HG03575 (cell line): ENCODE results near the gene MCM8.

ENCODE experiments used
- ATAC-seq: cut with Tn5 transposase; IDR thresholded peaks from one replicate; pipeline ENCODE4 v1.9.1; 2021; ENCODE audit not compliant: unreplicated experiment, insufficient number of reproducible peaks, low FRiP score; ENCODE audit errors: extremely low read depth

The MCM8 gene

DNA sequence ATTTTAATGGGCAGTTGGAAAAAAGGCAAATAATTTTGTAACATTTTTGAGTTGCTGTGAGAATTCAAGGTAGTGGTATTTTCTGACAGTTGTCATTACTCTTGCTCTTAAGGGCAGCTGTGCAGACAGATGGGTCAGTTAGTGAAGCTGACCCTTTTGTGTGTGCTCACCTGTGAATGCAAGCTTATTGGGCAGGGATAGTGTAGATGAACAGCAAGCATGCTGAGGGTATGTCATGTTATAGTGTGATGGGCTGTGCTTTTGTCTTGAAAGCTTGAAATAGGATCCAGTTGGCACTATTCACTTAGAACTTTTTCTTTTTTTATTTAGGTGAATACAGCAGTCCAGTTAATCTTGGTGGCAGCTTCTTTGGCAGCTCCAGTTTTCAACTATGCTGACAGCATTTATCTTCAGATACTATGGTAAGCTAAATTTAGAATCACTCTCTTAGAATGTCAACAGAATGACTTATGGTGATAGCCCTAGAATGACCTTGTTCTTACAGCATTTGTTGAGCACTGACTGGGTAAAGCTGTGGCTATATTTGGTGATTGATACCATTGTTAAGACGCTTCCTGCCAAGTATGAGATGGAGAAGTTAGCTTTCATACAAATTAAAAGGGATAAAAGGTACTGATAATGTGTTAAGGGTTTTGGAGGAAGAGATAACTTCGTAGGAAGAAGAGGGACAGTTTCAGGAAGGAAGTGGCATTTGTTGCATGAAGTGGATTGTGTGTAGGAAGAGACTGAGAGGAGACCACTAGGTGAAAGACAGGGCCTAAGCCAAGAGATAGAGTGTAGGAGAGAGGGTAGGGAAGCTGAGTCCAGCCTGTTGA lies 83.9 kb downstream of the MCM8 start:
- no peak for ATAC-seq

DNA sequence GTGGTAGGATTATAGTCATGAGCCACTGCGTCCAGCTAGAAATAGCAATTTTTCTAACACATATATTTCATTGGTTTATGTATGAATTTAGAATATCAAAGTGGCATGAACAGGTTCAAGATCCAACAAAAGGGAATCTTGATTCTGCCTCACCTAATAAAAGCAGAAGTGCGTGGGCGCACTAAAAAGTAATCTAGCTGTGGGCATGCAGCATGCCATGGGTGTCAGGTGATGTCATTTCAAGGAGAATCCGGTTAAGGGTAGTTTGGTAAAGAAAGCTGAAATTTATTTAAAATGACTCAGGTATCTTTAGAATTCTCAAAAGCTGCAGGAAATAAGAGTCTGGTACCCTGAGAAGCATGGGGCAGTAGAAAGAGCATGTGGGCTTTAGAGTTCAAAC lies 85.8 kb downstream of the MCM8 start:
- no peak for ATAC-seq

DNA sequence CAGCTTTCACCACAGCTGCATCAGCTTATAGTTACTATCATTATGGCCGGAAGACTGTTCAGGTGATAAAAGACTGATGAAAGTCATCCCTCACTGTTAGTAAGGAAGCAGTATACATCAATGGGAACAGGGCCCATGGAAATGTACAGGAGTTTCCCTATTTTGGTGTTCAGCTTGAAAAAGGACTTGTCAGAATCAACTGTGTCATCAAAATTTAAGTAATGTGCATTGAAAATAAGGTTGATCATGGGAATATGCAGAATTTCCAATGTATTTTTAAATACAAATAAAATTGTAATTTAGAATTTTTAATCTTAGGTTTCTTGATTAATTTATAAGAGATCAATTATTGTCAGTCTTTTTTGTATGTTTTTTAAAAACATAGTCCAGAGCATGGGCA lies 86.6 kb downstream of the MCM8 start:
- ATAC-seq: no peak

DNA sequence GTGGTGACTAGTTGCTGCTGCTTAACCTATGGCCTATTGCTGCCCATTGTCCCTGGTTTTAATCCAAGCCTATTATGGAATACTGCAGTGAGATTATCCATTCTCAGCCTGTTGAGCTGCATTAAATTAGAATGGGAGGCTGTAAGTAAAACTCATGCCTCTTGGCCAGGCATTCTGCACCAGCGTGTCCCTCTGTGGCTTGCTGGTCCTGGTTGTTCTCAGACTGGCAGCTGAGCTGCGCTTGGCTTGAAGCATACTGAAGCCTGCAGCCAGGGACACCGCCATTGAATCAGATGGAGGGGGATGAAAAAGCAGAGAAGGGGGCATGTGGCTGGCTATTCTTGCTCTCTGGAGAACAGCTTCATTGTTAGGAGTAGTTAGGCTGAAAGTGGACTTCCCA lies 87.8 kb downstream of the MCM8 start:
- no peak for ATAC-seq

DNA sequence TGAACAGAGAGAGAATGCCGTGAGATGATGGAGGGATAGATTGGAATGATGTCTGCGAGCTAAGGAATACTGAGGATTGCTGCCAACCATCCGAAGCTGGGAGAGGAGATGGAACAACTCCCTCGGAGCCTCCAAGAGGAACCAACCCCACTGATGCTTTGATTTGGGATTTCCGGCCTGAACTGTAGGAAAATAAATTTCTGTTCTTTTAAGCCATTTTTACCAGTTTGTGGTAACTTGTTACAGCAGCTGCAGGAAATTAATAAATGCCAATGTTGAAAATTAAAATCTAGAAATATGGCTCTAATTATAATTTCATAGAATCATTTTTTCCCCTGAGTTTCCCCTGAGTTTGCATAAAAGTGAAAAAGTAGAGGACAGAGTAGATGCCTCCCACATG lies 89.3 kb downstream of the MCM8 start:
- ATAC-seq: no peak

DNA sequence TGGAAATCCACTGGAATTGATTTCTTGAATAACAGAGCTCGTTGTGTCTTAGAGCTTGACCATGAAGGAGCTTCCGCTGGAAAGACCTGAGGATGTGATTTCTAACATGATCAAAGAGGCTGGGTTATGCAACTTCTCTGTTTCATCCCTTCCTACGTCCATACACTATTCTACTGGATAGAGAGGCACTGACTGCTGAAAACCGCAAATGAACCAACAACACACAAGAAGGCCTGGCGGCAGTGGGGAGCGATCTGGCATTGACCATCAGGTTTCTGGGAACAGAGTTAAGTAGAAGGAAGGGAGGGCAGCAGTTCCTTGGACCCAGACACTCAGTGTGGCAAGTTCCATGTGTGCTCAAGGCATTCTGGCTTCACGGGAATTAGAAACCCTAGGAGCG lies 90.1 kb downstream of the MCM8 start:
- no peak for ATAC-seq

DNA sequence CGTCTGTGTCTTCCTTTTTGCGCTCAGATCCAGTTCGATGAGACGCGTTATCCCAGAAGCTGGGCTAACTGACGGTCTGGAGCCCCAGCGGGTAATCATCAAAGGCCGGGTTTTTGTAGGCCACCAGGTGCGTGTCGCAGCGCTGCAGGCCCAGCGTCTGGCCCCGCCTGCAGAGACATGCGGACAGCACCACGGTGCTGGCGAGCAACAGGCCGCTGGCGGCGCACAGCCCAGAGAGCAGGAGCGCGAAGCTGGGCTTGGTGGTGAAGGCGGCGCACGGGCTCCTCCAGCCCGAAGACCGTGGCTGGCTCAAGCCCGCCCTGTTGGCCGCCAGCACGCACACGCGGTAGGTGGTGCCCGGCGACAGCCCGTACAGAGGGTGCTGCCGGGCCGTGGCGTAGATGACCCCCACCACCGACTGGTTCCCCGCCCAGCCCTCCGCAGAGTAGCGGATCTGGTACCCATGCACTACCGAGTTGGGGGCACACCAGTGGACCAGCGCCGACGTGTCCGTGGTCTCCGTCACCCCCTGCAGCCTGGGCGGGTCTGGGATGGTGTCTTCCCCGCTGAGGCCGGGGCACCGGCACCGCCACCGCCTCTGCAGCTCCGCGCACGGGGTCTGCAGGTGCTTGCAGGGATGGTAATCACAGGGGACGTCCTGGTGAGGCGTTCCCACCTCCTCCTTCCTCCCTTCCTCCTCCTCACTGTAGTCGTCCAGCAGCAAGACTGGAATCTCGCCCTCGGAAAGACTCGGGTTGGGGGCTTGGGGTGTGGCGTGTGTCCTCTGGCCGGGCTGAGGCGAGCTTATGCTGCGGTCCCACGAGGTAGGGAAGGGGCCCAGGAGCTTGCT lies 90.7 kb downstream of the MCM8 start:
- no peak for ATAC-seq

DNA sequence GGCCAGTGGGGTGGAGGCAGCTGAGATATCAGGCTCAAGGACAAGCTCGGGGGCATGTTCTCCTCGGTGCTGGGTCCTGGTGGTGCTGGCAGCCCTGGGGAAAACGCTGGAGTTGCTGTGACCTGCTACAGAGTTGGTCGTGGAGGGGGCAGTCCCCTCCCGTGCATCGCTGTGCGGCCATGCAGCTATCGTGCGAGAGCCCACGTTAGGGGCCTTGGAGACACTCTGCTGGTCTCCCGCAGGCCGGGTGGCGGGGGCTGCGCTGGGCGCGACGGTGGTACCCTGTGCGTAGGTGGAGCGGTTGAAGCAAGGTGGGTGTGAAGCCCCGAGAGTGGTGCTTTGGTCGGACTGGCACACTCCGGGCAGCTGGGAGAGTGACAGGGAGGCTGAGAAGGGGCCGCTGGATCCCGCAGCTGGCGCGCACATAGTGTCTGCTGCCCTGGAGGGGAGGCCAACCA lies 91.4 kb downstream of the MCM8 start:
- no peak for ATAC-seq

DNA sequence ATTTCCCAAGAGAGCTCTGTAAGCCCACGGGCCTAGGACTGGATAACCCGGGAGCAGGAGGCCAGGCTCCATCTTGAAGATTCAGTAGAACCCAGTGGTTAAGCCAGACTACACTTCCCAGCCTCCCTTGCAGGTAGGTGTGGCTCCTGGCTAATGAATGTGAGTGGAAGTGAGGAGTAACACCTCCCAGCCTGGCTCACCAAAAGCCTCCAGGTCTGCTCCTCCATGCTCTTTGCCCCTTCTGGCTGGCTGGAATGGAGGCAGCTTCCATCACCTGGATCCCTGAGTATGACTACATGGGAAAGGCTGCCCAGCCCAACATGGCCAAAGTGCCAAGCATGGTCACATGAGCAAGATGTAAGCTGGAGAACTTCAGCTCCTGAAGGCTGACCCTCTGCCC lies 93.7 kb downstream of the MCM8 start:
- no peak for ATAC-seq

DNA sequence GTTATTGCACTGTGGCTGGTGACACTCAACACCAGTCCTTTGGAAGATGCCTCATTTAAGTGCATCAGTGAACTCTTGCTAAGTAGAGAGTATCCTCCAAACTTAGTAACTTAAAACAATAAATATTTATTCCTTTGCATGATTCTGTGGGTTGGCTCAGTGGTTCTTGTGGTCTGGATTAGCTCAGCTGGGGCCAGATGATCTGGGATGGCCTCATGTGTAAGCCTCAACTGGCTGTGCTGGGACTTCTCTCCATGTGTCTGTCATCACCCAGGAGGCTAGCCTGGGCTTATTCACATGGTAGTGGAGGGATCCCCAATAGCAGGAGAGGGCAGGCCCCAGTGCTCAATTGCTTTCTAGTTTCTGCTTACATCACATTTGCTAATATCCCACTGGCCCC lies 95.1 kb downstream of the MCM8 start:
- no peak for ATAC-seq

DNA sequence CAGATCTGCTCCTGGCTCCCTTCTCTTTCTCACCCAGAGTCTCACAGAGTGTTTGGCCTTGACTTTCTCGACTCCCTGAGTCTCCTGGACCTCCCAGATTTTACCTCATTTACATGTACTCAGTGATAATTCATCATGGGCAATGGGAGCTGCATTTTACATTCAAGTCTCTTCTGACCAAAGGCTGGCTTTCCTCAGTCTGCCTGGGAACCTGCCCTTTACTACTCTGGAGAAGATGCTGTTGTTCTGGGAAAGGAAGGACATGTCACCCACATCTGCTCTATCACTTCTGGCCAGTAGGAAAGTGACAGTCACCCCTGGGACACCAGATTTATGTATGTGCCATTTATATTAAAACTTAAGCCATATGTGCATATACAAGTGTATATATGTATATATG lies 96.0 kb downstream of the MCM8 start:
- no peak for ATAC-seq

DNA sequence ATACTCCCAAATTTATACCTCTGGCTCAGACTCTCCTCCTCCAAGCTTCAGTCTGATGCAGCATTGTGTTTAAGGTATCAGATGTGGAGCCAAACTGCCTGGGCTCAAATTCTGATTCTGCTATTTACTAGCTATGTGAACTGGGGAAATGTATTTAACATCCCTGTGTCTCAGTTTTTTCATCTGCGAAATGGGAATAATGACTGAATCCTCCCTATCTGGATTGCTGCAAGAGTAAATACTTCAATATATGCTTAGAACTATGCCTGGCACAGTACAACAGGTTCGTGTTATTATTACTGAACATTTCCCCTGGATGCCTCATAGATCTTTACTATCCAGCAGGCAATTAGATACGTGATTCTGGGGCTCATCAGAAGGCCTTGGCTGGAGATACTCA lies 97.9 kb downstream of the MCM8 start:
- no peak for ATAC-seq
